Kidney (tissue), 14 donors: ENCODE measurements around the gene TRAF1. TPM values are rescaled to one million over a fixed set of nuclear protein-coding genes. Genes with fewer than 3 reads are reported as not detected.

Experiments used
- DNase-seq, 5 donors: peaks; one replicate each; pipeline ENCODE4 v3.0.0-alpha.2; 2013 to 2020
- FAIRE-seq: peaks from 2 replicates; lab custom pipeline; 2012; peaks lifted over from hg19 to GRCh38; lab: Jason Lieb, UNC
- H3K27ac ChIP-seq, 2 donors: one replicate each; pipeline ENCODE4 v1.7.0; 2013; ENCODE audit warnings: low read depth in 2 of 2, low read length in 2 of 2, inconsistent platforms in 1 of 2
- H3K27me3 ChIP-seq: one replicate; pipeline ENCODE4 v1.7.1; 2013; ENCODE audit warnings: low read length, inconsistent platforms; ENCODE audit not compliant: control insufficient read depth, insufficient read depth
- H3K36me3 ChIP-seq, 3 donors: one replicate each; pipeline versions ENCODE4 v1.7.0 to v1.7.1; 2013; ENCODE audit warnings: low read length in 3 of 3, control low read depth in 1 of 3, inconsistent platforms in 1 of 3; ENCODE audit not compliant: insufficient read depth in 3 of 3, control insufficient read depth in 2 of 3
- H3K4me1 ChIP-seq, 3 donors: one replicate each; pipeline versions ENCODE4 v1.7.0 to v1.7.1; 2013; ENCODE audit warnings: low read length in 3 of 3, inconsistent platforms in 1 of 3, low read depth in 1 of 3; ENCODE audit not compliant: control insufficient read depth in 2 of 3, insufficient read depth in 2 of 3
- H3K4me3 ChIP-seq, 3 donors: one replicate each; pipeline versions ENCODE4 v1.7.0 to v1.8.1; 2013; ENCODE audit warnings: low read length in 3 of 3, control low read depth in 1 of 3, inconsistent platforms in 1 of 3
- H3K9ac ChIP-seq, 3 donors: one replicate each; pipeline versions ENCODE4 v1.7.0 to v1.7.1; 2013; ENCODE audit warnings: low read length in 3 of 3, control low read depth in 1 of 3, inconsistent platforms in 1 of 3
- H3K9me3 ChIP-seq, 3 donors: one replicate each; pipeline versions ENCODE4 v1.7.0 to v1.7.1; 2013; ENCODE audit warnings: low read length in 3 of 3, control low read depth in 1 of 3, inconsistent platforms in 1 of 3; ENCODE audit not compliant: control insufficient read depth in 2 of 3, insufficient read depth in 1 of 3
- intact Hi-C: fragments of 100-400 bp; cut with DNase I; formaldehyde crosslinking; loops from one replicate; pipeline ENCODE4 v1.11.1; 2022
- polyA plus RNA-seq: library from polyadenylated mRNA; stranded (reverse); fragments of 350-450 nt; fragmentation: Illumina TruSeq; extraction: RNeasy Lipid Tissue Mini Kit (QIAGEN cat#74804); gene quantifications from one replicate; pipeline ENCODE4 v1.2.3, GENCODE V29; 2014; ENCODE audit warnings: low read depth, low replicate concordance; ENCODE audit not compliant: insufficient read depth
- total RNA-seq: library from RNA; stranded (reverse); fragmentation: NEBNext Ultra II Directional; extraction: Animal tissue kit (Norgen Biotek cat#: 25700); gene quantifications from one replicate; pipeline ENCODE4 v1.2.1, GENCODE V29; 2021
- TF ChIP-seq, protein P1 (sequence below): IDR thresholded peaks from 3 replicates; pipeline ENCODE4 v1.5.1; 2012; ENCODE audit warnings: mild to moderate bottlenecking, moderate library complexity, borderline replicate concordance; ENCODE audit not compliant: insufficient read depth; ENCODE audit errors: extremely low read depth
- donor health status: control.
- donor health status: control.
- donor health status: control.
- donor health status: control.
- donor health status: control.
- donor health status: DM: yes; HTN: yes; CAD: no.
- donor health status: Normal renal cell carcinoma (clear cell type).

TRAF1 gene
- total and polyA plus RNA-seq, 2 donors from 2014 or later: 3.1 to 10.9 TPM

DNA sequence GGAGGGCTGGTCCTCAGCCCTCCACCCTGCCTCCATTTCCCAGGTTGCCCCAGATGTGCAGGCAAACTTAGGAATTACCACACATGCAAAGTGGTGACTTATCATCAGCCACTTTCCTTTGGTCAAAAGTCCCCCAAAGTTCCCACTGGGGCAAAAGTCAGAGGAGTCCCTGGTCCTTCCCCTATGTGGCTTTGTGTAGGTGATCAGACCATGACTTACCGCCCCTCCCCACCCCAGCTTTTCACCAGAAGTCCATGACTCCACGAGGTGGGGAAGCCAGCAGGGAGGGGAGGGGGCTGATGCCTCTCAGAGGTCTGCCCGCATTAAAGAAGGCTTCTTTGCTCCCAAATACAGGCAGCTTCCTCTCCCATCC lies 5.8 kb downstream of the TRAF1 start:
- TF ChIP-seq, protein P1, sequence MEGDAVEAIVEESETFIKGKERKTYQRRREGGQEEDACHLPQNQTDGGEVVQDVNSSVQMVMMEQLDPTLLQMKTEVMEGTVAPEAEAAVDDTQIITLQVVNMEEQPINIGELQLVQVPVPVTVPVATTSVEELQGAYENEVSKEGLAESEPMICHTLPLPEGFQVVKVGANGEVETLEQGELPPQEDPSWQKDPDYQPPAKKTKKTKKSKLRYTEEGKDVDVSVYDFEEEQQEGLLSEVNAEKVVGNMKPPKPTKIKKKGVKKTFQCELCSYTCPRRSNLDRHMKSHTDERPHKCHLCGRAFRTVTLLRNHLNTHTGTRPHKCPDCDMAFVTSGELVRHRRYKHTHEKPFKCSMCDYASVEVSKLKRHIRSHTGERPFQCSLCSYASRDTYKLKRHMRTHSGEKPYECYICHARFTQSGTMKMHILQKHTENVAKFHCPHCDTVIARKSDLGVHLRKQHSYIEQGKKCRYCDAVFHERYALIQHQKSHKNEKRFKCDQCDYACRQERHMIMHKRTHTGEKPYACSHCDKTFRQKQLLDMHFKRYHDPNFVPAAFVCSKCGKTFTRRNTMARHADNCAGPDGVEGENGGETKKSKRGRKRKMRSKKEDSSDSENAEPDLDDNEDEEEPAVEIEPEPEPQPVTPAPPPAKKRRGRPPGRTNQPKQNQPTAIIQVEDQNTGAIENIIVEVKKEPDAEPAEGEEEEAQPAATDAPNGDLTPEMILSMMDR: no peak
- Histone ChIP-seq H3K4me3 (no peak overlapping the region), H3K9ac (no peak overlapping the region), H3K4me1 (peaks cover 0 to 8% (median 0%) of the 10 kb centered on the region in 3 donors), H3K9me3 (no peaks in the 10 kb centered on the region), H3K27me3 (no peaks in the 10 kb centered on the region), H3K36me3 (no peaks in the 10 kb centered on the region), H3K27ac (peak overlapping the region in 1 of 2 donors; percentile 1)
- FAIRE-seq (no peak), DNase-seq (no peak)
- intact Hi-C loops: no loop called here

DNA sequence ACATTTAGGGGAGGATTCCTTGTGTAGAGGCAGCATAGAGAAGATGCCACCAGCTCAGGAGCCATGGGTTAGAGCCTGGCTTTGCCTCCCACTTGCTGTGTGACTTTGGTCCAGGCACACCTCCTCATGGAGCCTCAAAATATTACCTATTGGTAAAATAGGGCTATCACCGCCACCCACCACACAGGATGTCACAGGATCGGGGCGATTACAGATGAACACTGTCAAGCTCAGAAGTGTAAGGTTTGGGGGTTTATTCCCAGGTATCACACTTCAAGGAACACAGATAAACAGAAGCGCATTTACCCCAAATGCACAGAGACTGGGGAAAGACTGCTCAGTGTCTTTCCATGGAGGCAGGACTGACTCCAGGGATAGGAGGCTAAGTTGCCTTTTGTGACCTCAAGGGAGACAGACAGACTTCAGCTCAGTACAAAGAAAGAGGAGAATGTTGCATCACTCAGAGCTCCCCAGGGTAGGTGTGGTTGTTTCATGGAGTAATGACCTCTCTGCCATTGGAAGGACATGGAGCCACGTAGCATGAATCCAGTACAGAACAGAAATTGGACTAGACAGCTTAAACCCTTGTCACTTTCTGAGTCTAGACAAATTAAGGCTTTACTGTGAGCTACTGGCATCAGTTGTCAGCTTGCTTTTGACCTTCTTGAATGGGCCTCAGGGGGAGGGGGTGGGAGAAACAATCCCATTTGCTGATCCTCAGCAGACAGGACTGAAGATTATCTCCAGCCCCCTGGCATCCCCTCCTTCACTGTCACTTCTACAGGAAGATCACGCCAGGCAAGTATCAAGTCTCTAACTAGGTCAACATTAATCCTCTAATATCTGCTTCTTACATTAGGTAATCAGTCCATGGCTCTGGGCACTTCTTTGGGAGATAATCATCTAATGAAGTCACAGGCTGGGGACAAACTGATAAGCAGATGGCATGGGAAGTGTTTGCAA lies 6.5 kb downstream of the TRAF1 start:
- Histone ChIP-seq H3K27ac (peak overlapping the region in 1 of 2 donors; percentile 10), H3K9ac (no peak overlapping the region), H3K9me3 (no peaks in the 10 kb centered on the region), H3K4me1 (peaks cover 0 to 8% (median 0%) of the 10 kb centered on the region in 3 donors), H3K36me3 (no peaks in the 10 kb centered on the region), H3K27me3 (no peaks in the 10 kb centered on the region), H3K4me3 (no peak overlapping the region)
- no peak for FAIRE-seq
- TF ChIP-seq, protein P1: no peak
- DNase-seq: no peak
- intact Hi-C loops: no loop called here

DNA sequence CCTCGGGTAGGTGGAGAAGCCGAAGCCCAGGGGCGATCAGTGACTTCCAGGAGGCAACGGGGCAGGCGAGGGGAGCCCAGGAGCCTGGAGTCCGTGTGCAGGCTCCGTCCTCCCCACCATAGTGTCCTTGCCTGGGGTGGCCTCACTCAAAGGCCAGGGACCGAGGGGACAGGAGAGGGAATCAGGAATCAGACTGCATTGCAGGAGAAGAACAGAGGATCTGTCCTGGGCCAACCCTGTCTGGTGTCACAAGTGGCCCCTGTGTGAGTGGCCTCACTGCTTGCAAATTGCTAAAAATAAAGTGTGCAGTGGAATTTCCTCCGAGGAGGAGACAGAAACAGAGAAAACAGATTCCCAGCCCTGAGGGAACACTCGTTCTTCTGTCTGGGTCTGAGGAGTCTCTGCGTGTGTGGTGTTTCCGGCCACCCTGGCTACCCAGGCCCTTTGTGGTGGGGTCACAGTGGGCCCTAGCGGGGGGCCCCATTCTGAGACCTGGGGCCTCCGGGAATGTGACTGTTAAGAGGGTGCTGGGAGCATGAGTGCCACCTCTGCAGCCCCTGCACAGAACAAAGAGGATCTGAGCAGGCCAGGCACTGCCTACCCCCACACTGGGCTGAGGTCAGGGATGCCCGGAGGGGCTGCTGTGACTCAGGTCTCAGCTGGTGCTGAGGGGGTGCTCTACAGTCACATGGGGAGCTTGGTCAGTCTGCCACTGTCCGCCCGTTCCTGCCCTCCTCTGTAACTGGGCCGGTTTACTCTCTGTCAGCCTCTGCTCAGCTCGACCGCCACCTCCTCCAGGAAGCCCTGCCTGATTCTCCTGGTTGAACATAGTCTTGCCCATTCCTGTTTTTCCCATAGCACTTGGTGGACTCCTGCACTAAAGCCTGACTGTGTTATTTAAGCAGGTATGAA lies 7.4 kb downstream of the TRAF1 start:
- Histone ChIP-seq H3K4me1 (peaks cover 0 to 8% (median 0%) of the 10 kb centered on the region in 3 donors), H3K9ac (no peak overlapping the region), H3K27me3 (no peaks in the 10 kb centered on the region), H3K36me3 (no peaks in the 10 kb centered on the region), H3K27ac (peak overlapping the region; percentile 27 to 41), H3K4me3 (no peak overlapping the region), H3K9me3 (no peaks in the 10 kb centered on the region)
- no peak for DNase-seq
- TF ChIP-seq, protein P1: no peak
- FAIRE-seq: no peak
- intact Hi-C loops: no loop called here
